ENCODE results near the gene MRPL30.
"Not testable (repeated sequence)": the region's sequence is repeated elsewhere in the genome, so short reads cannot be mapped to it uniquely, and the experiment has no call there.

The MRPL30 gene

DNA sequence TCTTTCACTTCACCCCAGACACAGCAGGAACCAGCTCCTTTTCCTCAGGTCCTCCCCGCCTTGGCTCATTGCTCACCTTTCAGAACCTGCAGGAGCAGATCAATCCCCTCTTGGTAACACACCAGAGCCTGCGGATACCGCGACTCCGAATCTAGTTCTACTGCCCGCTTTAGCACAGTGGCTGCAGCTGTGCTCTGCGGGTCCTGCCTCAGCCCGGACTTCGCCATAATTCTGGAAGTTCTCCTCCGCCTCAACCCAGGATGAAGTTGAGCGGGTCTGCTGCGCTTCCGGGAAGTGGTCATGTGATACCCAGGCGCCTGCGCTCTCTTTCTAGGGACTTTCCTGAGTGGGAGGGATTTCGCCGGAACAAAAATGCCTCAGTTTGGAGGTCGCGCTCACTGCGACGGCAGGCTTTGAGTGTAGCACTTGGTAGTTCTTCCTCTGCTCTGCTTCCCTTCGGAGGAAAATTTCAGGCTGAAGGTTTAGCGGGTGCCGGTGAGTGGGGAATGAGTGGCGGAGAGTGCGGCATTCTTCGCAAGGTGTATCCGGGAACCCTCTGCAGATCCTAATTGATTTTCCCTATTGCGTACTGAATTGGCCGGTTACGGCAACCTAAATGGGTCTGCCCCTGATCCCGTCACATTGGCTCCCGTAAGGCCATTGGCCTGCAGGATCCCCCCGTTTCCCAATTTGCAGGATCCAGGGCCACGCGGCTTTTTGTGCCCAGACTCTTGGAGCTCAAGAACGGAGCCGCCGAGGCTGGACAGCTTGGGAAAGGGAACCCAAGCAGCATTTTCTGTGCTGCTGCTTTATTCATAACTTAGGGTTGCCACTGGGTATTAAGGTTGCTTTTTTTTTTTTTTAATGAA, at the start of gene MRPL30, which contains the start of gene MITD1:
MRPL30 (plus strand) TSS at position 430 of the 869 bp plus-strand sequence. CDS start 5,020 bp downstream, outside the sequence.
MITD1 (minus strand) TSS at position 304 of the 869 bp plus-strand sequence; CDS start at position 227, 77 bp downstream.
- peak; percentile 82 for DNase-seq (ENCODE audit: low read depth)

DNA sequence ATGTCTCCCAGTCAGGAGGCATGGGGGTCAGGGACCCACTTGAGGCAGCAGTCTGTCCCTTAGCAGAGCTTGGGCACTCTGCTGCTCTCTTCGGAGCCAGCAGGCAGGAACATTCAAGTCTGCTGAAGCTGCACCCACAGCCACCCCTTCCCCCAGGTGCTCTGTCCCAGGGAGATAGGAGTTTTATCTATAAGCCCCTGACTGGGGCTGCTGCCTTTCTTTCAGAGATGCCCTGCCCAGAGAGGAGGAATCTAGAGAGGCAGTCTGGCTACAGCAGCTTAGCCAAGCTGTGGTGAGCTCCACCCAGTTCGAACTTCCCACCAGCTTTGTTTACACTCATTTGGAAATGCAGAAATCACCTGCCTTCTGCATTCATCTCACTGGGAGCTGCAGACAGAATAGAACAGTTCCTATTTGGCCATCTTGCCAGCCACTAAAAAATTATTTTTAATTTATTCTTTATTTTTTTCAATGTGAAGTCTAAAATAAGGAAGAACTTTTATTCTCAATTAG, 45.9 kb upstream of the MRPL30 start:
- DNase-seq (ENCODE audit: low read depth), result not testable (repeated sequence)

GRCh38 chr2:99139003-99139402, 42.0 kb upstream of the MRPL30 start:
- DNase-seq (ENCODE audit: low read depth), result no peak

DNA sequence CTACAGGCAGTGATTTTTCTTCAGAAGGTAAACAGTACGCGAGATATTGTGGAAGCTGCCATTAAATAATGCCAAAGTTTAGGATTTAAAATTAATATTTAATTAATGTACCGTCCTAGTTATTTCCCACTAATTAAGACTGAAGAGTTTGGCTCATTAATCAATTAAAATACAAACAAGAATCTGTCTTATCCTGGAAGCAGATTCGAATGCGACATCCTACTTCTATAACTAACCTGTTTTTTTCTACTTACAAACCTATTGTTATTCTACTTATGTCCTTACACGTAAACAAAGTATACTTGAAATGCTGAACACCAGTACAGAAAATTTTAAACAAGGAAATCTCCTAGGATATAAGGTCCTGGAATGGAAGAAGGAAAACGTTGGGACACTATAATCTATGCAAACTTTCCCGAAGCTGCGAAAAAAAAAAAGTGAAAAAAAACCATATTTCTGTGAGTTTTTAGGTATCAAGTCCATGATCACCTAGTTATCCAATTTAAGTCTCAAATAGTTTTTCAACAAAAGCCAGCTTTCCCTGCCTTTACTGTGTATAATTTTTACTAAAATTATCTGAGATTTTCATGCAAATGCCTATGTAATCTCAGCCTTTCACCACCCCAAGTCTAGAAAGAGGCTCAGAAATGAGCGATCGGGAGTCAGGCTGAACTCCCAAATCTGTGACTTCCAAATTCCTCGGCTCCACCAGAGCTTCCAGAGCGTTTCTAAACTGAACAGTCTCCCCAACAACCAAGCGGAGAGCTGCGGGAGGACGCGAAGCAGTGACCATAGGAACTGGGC, 40.7 kb upstream of the MRPL30 start:
- DNase-seq (ENCODE audit: low read depth), result no peak

GRCh38 chr2:99140860-99141109, 40.2 kb upstream of the MRPL30 start:
- DNase-seq (ENCODE audit: low read depth), result no peak

DNA sequence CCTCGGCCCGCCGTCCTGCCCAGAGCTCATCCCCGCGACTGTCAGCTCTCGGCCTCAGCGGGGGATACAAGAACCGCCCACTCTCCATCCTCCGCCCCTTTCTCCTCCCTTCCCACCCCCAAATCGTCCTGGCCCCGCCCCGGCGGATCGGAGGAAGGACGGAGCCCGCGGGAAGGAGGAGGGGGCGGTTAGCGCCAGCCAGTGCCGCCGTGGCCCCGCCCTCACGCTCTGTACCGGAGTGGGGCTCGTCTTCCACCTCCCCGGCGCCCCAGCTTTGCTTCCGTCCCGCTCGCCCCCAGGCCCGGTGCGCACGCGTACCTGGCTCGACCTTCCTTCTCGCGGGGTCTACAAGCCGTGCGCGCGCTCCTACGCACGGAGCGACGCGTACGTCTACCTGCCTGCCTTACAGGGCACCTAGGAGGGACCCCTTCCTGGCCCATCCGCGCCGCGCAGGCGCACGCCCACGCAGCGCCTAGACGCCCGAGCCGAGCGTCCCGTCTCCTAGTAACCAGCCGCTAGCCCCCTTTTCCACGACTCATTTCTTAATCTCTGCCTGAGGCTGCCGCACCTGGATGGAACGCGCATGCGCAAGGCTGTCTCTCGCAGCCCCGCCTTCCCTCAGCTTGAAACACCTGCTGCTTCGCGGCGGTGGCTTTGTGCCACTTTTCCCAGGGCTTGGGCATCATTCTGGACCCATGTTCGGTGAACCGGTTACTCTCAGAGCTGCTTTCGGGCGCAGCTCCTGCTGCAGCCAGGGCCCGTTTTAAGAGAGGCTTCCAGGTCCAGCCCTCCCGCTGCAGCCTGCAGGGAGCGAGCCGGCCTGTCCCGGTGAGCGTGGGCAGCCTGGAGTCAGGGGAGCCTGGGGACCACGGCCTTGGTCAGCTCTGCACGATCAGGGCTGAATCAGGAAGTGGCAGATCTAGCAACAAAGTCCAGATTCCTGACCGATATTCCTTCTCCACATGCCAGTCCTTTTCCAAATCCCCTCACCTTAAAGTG, 39.6 kb upstream of the MRPL30 start, which contains the start of gene C2orf15:
C2orf15 (plus strand) TSS at position 598 of the 999 bp plus-strand sequence. CDS start 8,852 bp downstream, outside the sequence.
- peak; percentile 95 for DNase-seq (ENCODE audit: low read depth)

GRCh38 chr2:99150706-99151105, 30.3 kb upstream of the MRPL30 start:
- no peak for DNase-seq (ENCODE audit: low read depth)

GRCh38 chr2:99152199-99152895, 28.6 kb upstream of the MRPL30 start:
- no peak for DNase-seq (ENCODE audit: low read depth)

DNA sequence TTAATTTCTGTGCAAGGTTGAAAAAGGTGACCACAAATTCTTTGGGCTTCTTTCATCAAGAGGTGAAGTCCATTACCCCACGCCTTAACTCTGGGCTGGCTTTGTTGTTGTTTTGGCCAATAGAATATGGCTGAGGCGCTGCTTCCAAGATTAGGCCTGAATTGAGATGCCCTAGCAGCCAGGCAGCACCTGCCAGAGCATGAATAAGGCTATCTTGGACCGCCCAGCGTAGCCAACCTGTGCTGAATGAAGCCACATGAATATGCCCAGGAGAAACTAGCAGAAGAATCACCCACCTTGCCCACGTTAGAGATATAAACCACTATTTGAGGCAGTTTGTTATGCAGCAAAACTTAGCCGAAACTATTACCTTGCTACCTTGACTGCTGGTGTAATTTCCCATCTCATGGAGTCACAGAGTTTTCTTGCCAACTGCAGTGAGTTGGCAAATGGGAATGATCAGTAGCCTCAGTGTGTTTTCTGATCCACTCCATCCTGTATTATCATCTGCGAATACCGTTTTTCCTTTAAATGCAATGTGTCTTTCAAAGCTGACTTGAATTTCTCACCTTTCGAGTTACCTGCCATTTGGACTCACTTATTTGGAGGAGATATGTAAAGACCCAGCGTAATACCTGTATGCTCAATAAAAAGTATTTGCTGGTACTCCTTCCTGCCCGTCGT, 26.9 kb upstream of the MRPL30 start:
- no peak for DNase-seq (ENCODE audit: low read depth)

DNA sequence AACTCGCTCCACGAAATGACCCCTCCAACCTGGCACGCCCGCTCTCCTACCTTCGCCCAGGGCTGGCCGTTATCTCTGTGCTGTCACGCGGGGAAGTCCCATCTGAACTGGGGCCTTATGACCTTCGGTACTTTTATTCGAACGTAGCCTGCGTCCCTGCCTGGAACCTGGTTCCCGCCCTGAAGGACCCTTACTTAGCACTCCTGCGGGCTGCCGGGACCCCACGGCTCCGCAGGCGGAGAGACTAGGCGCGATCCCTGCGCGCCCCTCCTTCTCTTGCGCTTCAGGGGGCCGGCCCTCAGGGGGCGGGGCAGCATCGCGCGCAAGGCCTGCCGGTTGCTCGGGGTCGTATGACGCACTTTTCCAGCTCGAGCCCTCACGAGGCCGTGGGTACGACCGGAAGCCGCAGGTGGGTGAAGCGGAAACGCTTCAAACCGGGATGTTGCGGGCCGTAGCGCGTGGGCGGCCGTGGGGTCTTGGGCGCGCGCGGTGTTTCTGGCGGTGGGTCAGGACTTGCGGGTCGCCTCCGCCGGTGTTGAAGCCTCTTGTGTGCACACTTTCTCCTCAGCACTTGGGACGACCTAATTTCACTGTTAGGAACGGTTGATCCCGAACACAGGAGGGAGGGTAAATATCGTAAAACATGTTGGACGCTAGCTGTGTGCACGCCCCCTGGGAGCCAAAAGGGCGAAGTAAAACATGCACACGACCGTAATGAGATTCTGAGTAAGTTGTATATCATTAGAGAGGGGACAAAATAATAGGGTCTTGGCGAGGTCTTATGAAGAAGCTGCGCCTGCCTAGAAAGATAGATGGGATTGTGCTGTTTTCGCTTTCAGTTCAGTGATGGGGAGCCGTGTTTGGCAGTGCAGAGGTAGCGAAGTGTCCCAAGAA, 26.1 kb upstream of the MRPL30 start, which contains the start of the genes LIPT1 and TSGA10:
LIPT1 (plus strand) TSS at position 325 of the 894 bp plus-strand sequence. CDS start 6,991 bp downstream, outside the sequence.
TSGA10 (minus strand) TSS at position 300 of the 894 bp plus-strand sequence. CDS start 45,503 bp downstream, outside the sequence.
- peak; percentile 88 for DNase-seq (ENCODE audit: low read depth)

- no peak for DNase-seq (ENCODE audit: low read depth)
These were observed 24.1 kb upstream of the MRPL30 start for GRCh38 chr2:99156891-99157290.

GRCh38 chr2:99158599-99158998, 22.4 kb upstream of the MRPL30 start:
- no peak for DNase-seq (ENCODE audit: low read depth)

DNA sequence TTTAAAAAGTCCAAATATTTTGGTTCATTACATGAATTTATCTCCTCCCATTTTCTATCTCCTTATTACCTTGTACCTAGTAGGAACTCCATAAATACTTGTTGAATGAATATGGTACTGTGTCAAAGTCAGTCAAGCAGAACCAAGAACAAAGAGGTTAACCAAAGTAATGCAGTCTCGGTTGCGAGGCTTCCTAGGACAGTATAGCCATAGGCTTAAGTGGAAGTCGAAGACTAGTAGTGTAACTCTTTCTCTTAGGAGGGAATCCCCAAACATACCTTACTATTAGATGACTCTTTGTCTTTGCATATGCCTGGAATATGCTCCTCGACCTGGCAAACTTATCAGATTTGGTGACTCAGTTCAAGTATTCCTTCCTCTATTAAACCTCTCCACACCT, 21.4 kb upstream of the MRPL30 start:
- no peak for DNase-seq (ENCODE audit: low read depth)

DNA sequence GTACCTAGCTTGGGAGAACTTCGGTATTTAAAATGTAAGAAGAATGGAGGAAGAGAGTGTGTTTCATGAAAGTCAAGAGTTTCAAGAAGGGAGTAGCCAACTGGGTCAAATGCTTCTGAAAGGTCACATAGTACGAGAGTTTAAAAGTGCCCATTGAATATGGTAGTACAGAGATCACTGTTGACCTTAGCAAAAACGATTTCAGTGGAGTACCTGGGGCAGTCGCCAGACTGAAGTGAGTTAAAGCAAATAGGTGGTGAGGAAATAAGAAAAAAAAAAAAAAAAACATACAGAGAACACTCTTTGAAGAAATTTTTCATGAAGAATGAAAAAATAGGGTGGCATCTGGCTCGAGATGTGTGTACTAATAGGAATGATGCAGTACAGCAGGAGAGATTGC, 14.8 kb upstream of the MRPL30 start:
- no peak for DNase-seq (ENCODE audit: low read depth)

DNA sequence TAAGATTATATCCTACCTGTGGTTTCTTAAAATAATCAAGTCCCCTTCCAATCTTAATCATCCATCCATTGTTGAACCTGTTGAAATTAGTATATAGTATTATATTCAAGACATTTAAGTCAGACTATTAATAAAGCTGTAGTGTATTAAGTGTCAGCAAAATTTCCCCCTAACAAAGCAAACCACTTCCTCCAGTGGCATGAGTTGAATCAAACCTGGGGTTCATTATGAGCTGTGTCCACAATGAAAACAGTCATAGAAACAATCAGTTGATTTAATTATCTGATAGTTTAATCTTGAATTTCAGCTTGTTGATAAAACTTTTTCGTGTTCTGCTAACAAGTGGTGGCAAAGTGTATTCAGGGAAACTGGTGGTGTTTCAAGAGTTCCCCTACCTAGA, 11.4 kb upstream of the MRPL30 start:
- DNase-seq (ENCODE audit: low read depth), result no peak

- no peak for DNase-seq (ENCODE audit: low read depth)
These were observed 9.4 kb upstream of the MRPL30 start for GRCh38 chr2:99171377-99172140.

DNA sequence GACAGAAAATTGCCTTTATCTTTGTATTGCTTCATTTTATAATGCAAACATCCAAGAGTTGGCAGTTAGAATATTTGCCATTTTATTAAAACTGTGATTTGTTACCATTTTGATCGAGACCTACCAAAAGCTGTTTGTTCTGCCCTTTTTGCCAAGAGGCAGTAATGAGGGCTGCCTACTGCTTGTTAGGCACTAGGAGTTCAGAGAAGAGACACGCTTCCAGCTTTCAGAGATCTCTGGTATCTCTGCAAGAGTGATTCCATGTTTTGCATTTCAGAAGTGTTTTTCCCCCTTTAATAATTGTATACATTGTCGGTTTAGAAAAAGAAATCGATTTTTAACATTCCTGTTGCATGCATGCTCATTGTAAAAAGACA, 628 bp downstream of the MRPL30 start:
- no peak for DNase-seq (ENCODE audit: low read depth)

- DNase-seq (ENCODE audit: low read depth), result no peak
These were observed 2.0 kb downstream of the MRPL30 start for GRCh38 chr2:99183025-99183424.
